ENCODE measurements around the gene COMMD3. TPM values are rescaled to one million over a fixed set of nuclear protein-coding genes. Genes with fewer than 3 reads are reported as not detected.
"Not testable (repeated sequence)": the region's sequence is repeated elsewhere in the genome, so short reads cannot be mapped to it uniquely, and the experiment has no call there.

Gene COMMD3
- total RNA-seq, 4 donors from 2014 or later, result 7.4 to 39.5 (median 25.8) TPM

- Histone ChIP-seq H3K4me1 (no peaks in the 10 kb centered on the region), H3K4me3 (no peak overlapping the region), H3K27ac (no peak overlapping the region), H3K27me3 (peaks cover 0 to 9% of the 10 kb centered on the region in 2 donors), H3K36me3 (no peaks in the 10 kb centered on the region), H3K9me3 (no peaks in the 10 kb centered on the region)
- DNase-seq, result no peak
- intact Hi-C loops (cut with DNase I; ENCODE audit: low total_unique reads), result no loop called here
- TF ChIP-seq CTCF (IDR thresholded peaks at IDR 0.05), result no peak
- TF ChIP-seq POLR2A (IDR thresholded peaks at IDR 0.05), result no peak
Observed at GRCh38 chr10:22351131-22351703, 35.0 kb downstream of the COMMD3 start.

GRCh38 chr10:22356324-22356873, 40.2 kb downstream of the COMMD3 start:
- Histone ChIP-seq H3K27me3 (no peaks in the 10 kb centered on the region), H3K4me3 (no peak overlapping the region), H3K4me1 (no peaks in the 10 kb centered on the region), H3K36me3 (no peaks in the 10 kb centered on the region), H3K9me3 (no peaks in the 10 kb centered on the region), H3K27ac (no peak overlapping the region)
- intact Hi-C loops (cut with DNase I; ENCODE audit: low total_unique reads), result no loop called here
- no peak for TF ChIP-seq CTCF (IDR thresholded peaks at IDR 0.05)
- no peak for TF ChIP-seq POLR2A (IDR thresholded peaks at IDR 0.05)
- DNase-seq, result no peak

GRCh38 chr10:22357770-22358169, 41.6 kb downstream of the COMMD3 start:
- H3K27me3 ChIP-seq; H3K36me3 ChIP-seq; H3K4me1 ChIP-seq; H3K27ac ChIP-seq; intact Hi-C loops (cut with DNase I; ENCODE audit: low total_unique reads); H3K4me3 ChIP-seq; DNase-seq; H3K9me3 ChIP-seq: not testable (repeated sequence)

- no peaks in the 10 kb centered on the region for H3K4me1 ChIP-seq
Observed at GRCh38 chr10:22363305-22363704, 47.1 kb downstream of the COMMD3 start.

GRCh38 chr10:22364407-22365140, 48.4 kb downstream of the COMMD3 start:
- no peaks in the 10 kb centered on the region for H3K36me3 ChIP-seq
- no peaks in the 10 kb centered on the region for H3K9me3 ChIP-seq
- no peak for DNase-seq
- intact Hi-C loops (cut with DNase I; ENCODE audit: low total_unique reads), result no loop called here
- peaks cover 0 to 3% of the 10 kb centered on the region in 2 donors for H3K27me3 ChIP-seq
- H3K27ac ChIP-seq, result no peak overlapping the region
- H3K4me3 ChIP-seq, result no peak overlapping the region
- TF ChIP-seq CTCF (IDR thresholded peaks at IDR 0.05) (no peak), POLR2A (IDR thresholded peaks at IDR 0.05) (no peak)
- H3K4me1 ChIP-seq, result no peaks in the 10 kb centered on the region

More at GRCh38 chr10:22363305-22363704, 47.1 kb downstream of the COMMD3 start:
- Histone ChIP-seq H3K27ac (no peak overlapping the region), H3K9me3 (no peaks in the 10 kb centered on the region), H3K4me3 (no peak overlapping the region), H3K27me3 (peaks cover 0 to 3% of the 10 kb centered on the region in 2 donors), H3K36me3 (no peaks in the 10 kb centered on the region)
- intact Hi-C loops (cut with DNase I; ENCODE audit: low total_unique reads), result no loop called here
- DNase-seq, result no peak
- no peak for TF ChIP-seq CTCF (IDR thresholded peaks at IDR 0.05)
- TF ChIP-seq POLR2A (IDR thresholded peaks at IDR 0.05), result no peak

All from uterus (tissue), 4 donors.